MM.1S (cell line): Measurements from ENCODE around the gene NDRG2.

Experiments
- DNase-seq: peaks from one replicate; pipeline ENCODE4 v3.0.0-alpha.2; 2015
- H2AFZ ChIP-seq: fragments of 300-600 bp; sonication (generic); 2 replicates; pipeline ENCODE4 v1.6.0; 2016; ENCODE audit warnings: antibody characterized with exemption, low read length
- H3F3A ChIP-seq: fragments of 300-600 bp; sonication (generic); 2 replicates; pipeline ENCODE4 v1.6.1; 2016; ENCODE audit warnings: mild to moderate bottlenecking, antibody characterized with exemption, low read length, moderate library complexity, mixed read lengths; ENCODE audit not compliant: insufficient read depth
- H3K27ac ChIP-seq: fragments of 300-600 bp; sonication (generic); 2 replicates; pipeline ENCODE4 v1.5.1; 2016; ENCODE audit warnings: mild to moderate bottlenecking, low read length
- H3K27me3 ChIP-seq: fragments of 300-600 bp; sonication (generic); replicated peaks from 2 replicates; pipeline ENCODE4 v1.6.0; 2016; ENCODE audit warnings: low read length; ENCODE audit not compliant: insufficient read depth
- H3K36me3 ChIP-seq: fragments of 300-600 bp; sonication (generic); replicated peaks from 2 replicates; pipeline ENCODE4 v1.6.1; 2016; ENCODE audit warnings: mild to moderate bottlenecking, low read length, mixed read lengths; ENCODE audit not compliant: insufficient read depth
- H3K4me1 ChIP-seq: fragments of 300-600 bp; sonication (generic); 2 replicates; pipeline ENCODE4 v1.6.1; 2016; ENCODE audit warnings: low read length, mixed read lengths
- H3K4me2 ChIP-seq: fragments of 300-600 bp; sonication (generic); 2 replicates; pipeline ENCODE4 v1.6.0; 2016; ENCODE audit warnings: low read depth, low read length
- H3K4me3 ChIP-seq: fragments of 300-600 bp; sonication (generic); 2 replicates; pipeline ENCODE4 v1.5.1; 2016; ENCODE audit warnings: low read length, mixed read lengths
- H3K79me2 ChIP-seq: fragments of 300-600 bp; sonication (generic); 2 replicates; pipeline ENCODE4 v1.6.1; 2016; ENCODE audit warnings: mixed run types, low read length, mixed read lengths
- H3K9ac ChIP-seq: fragments of 300-600 bp; sonication (generic); 2 replicates; pipeline ENCODE4 v1.6.1; 2016; ENCODE audit warnings: low read length, mixed read lengths
- H3K9me2 ChIP-seq: fragments of 300-600 bp; sonication (generic); replicated peaks from 2 replicates; pipeline ENCODE4 v1.6.1; 2016; ENCODE audit warnings: mild to moderate bottlenecking, low read length, mixed read lengths; ENCODE audit not compliant: insufficient read depth
- H3K9me3 ChIP-seq: fragments of 300-600 bp; sonication (generic); replicated peaks from 2 replicates; pipeline ENCODE4 v1.6.1; 2016; ENCODE audit warnings: mild to moderate bottlenecking, low read length, mixed read lengths; ENCODE audit not compliant: insufficient read depth
- H4K20me1 ChIP-seq: fragments of 300-600 bp; sonication (generic); 2 replicates; pipeline ENCODE4 v1.6.1; 2016; ENCODE audit warnings: mild to moderate bottlenecking, low read length, moderate library complexity, mixed read lengths; ENCODE audit not compliant: insufficient read depth
- CTCF ChIP-seq: fragments of 300-600 bp; sonication (generic); IDR thresholded peaks from 2 replicates; pipeline ENCODE4 v1.5.1; 2016; ENCODE audit warnings: antibody characterized with exemption, low read length, mixed read lengths
- EZH2 ChIP-seq: fragments of 300-600 bp; sonication (generic); optimal IDR thresholded peaks from 2 replicates; pipeline ENCODE3; 2017; ENCODE audit warnings: low read depth, mild to moderate bottlenecking, antibody characterized with exemption, low read length, mixed read lengths
- EZH2phosphoT487 ChIP-seq: fragments of 300-600 bp; sonication (generic); IDR thresholded peaks from 2 replicates; pipeline ENCODE4 v1.6.1; 2018; ENCODE audit warnings: antibody characterized with exemption, low read length

The NDRG2 gene

GRCh38 chr14:21024585-21025370 lies at the start of gene NDRG2:
TSS of gene NDRG2 (minus strand) at chr14:21025061. CDS start at chr14:21023315, 1,746 bp downstream.
- no peaks in the 10 kb centered on the region for H3K27me3 ChIP-seq
- peak; percentile 49 for DNase-seq
- no peaks in the 10 kb centered on the region for H3F3A ChIP-seq
- no peak within 1 kb of the TSS for H3K27ac ChIP-seq
- no peaks in the 10 kb centered on the region for H3K79me2 ChIP-seq
- no peaks in the 10 kb centered on the region for H3K36me3 ChIP-seq
- H2AFZ ChIP-seq, result peak within 1 kb of the TSS; percentile 67
- no peaks in the 10 kb centered on the region for H3K9me2 ChIP-seq
- H3K4me3 ChIP-seq, result peak within 1 kb of the TSS; percentile 63
- H3K9ac ChIP-seq, result peak within 1 kb of the TSS; percentile 34; the same call in 1 of the 2 replicates
- no peaks in the 10 kb centered on the region for H4K20me1 ChIP-seq
- no peaks in the 10 kb centered on the region for H3K4me1 ChIP-seq
- H3K4me2 ChIP-seq, result peak within 1 kb of the TSS; percentile 79
- no peaks in the 10 kb centered on the region for H3K9me3 ChIP-seq
- TF ChIP-seq EZH2, result no peak
- no peak for TF ChIP-seq CTCF
- no peak for TF ChIP-seq EZH2phosphoT487

GRCh38 chr14:21073921-21074320 lies 49.1 kb upstream of the NDRG2 start:
- no peak for TF ChIP-seq CTCF
- no peak for TF ChIP-seq EZH2phosphoT487
- no peak for TF ChIP-seq EZH2
- Histone ChIP-seq H3F3A (peaks cover 6% of the 10 kb centered on the region; the same call in 1 of the 2 replicates), H3K79me2 (no peaks in the 10 kb centered on the region), H3K36me3 (no peaks in the 10 kb centered on the region), H3K9me2 (no peaks in the 10 kb centered on the region), H2AFZ (no peak overlapping the region), H3K27me3 (peaks cover 9% of the 10 kb centered on the region), H3K4me2 (no peak overlapping the region), H3K4me3 (no peak overlapping the region), H3K9me3 (no peaks in the 10 kb centered on the region), H3K9ac (no peak overlapping the region), H4K20me1 (no peaks in the 10 kb centered on the region), H3K4me1 (no peaks in the 10 kb centered on the region), H3K27ac (no peak overlapping the region)
- DNase-seq, result no peak

- Histone ChIP-seq H3K9me2 (no peaks in the 10 kb centered on the region), H3F3A (peaks cover 6% of the 10 kb centered on the region; the same call in 1 of the 2 replicates), H3K79me2 (no peaks in the 10 kb centered on the region), H3K27me3 (peaks cover 11% of the 10 kb centered on the region), H4K20me1 (no peaks in the 10 kb centered on the region), H3K9ac (no peak overlapping the region), H3K36me3 (no peaks in the 10 kb centered on the region), H2AFZ (no peak overlapping the region), H3K4me3 (no peak overlapping the region), H3K9me3 (no peaks in the 10 kb centered on the region), H3K4me2 (no peak overlapping the region), H3K4me1 (no peaks in the 10 kb centered on the region), H3K27ac (no peak overlapping the region)
- no peak for DNase-seq
- TF ChIP-seq EZH2 (no peak), EZH2phosphoT487 (no peak), CTCF (no peak)
These were observed 48.0 kb upstream of the NDRG2 start for GRCh38 chr14:21072781-21073339.
